Midbrain (tissue), 1 donor: ENCODE data around the gene RBM3.

ENCODE experiments used
- DNase-seq: peaks from one replicate; lab custom pipeline; 2025; lab: John Stamatoyannopoulos, UW

The RBM3 gene

DNA sequence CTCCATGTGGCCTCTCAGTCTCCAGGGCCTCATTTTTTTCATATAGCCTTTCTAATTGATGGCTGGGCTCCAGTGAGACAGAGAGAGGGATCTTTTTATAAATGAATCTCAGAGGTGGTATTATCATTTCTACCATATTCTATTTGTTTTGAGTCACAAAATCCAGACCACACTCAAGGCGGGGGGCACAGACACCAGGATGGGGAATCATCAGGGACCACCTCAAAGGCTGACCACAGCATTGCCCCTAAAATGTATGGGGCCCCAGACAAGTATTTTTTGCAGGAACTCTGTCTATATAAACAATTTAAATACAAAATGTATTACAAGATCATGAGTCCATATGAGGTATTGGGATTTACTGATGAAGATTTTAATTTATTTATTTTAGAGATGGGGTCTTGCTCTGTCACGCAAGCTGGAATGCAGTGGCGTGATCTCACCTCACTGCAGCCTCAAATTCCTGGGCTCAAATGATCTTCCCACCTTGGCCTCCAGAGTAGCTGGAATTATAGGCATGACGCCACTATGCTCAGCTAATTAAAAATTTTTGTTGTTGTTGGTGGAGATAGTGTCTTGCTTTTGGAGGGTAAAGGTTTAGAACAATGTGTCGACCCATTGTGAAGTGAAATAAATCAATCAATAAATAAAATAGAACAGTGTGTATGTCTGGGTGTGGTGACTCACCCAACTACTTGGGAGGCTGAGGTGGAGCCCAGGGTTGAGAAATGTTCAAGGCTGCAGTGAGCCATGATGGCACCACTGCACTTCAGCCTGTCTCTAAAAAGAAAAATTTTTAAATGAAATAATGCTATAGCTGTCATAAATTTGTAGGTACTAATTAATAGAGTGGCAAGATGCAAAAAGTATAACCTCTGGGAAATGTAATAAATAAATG lies 52.4 kb downstream of the RBM3 start:
- no peak for DNase-seq
